ENCODE measurements around the gene MBNL1.

Gene MBNL1

DNA sequence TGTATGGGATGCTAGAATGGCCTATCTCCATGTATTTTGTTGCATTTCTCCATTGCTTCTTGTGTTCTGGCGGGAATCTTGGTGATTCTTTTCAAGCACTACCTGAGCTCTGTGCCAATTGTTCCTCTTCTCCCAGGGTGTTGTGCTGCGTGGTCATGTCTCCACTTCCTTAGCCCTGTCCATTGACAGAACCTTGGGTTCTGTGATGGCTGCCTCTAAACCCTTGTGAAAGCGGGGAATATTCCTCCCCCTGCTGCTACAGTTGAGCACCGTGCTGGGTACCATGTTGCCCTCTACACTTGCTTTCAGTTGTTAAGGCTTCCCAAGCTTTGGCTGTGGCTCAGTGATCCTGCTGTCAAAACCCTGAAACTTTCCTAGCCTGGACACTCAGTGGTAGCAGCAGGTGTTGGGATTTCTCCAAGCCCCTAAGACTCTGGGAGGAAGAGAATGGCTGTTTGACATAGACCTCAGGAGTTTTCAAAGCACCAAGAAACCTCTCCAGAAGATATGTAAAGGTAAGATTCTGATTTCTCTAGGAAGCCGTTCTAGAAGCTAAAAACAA, 69.5 kb downstream of the MBNL1 start:
- Mint-ChIP-seq H3K27me3 (no peaks in the 10 kb centered on the region), H3K36me3 (peaks cover 23% of the 10 kb centered on the region), H3K4me3 (no peak overlapping the region), H3K9me3 (ENCODE audit: low read depth) (no peaks in the 10 kb centered on the region), H3K4me1 (ENCODE audit: low read depth) (peaks cover 80% of the 10 kb centered on the region), H3K27ac (peak overlapping the region; percentile 72)

DNA sequence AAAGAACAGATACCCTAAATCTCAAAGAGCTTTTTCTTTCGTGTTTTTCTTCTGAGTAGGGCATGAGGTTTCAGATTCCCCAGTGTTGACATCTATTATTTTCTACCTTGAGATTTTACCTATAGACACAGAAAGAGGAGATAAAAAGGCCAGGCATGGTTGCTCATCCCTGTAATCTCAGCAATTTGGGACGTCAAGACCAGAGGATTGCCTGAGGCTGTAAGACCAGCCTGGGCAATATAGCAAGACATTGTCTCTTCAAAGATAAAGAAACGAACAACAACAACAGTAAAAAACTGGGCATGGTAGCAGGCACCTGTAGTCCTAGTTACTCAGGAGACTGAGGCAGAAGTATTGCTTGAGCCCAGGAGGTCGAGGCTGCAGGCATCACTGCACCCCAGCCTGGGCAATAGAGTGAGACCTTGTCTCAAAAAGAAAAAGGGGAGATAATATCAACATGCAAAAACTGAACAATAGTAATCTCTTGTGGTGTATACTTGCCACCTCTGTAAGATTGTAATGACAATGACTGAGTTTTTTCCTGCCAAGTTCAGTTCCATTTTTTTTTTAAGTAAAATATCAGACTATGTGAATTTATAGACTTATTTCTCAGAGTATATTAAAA, 71.3 kb downstream of the MBNL1 start:
- H3K4me1 Mint-ChIP-seq (ENCODE audit: low read depth): peaks cover 77% of the 10 kb centered on the region
- H3K4me3 Mint-ChIP-seq: no peak overlapping the region
- peaks cover 26% of the 10 kb centered on the region for H3K36me3 Mint-ChIP-seq
- H3K9me3 Mint-ChIP-seq (ENCODE audit: low read depth): no peaks in the 10 kb centered on the region
- H3K27ac Mint-ChIP-seq: peak overlapping the region; percentile 80
- no peaks in the 10 kb centered on the region for H3K27me3 Mint-ChIP-seq

DNA sequence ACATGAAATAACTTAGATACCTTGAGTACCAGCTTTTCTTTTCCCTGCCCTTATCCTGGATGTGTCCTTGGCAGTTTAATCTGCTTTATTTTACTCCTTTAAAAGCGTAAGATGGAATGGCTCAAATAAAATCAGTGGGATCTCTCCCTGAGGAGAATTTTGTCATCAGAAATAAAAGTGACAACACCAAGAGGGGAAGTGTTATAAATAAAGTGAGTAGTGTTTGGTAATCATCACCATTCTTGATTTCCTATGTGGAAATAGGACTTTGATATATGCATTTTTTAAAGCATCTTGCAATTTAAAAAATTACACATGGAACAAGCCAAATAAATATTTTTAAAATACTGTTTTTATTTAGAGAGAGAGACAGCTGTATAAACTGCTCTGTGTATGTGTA, 76.5 kb downstream of the MBNL1 start:
- H3K36me3 Mint-ChIP-seq: peaks cover 22% of the 10 kb centered on the region
- peak overlapping the region; percentile 84 for H3K27ac Mint-ChIP-seq
- H3K27me3 Mint-ChIP-seq: no peaks in the 10 kb centered on the region
- peaks cover 52% of the 10 kb centered on the region for H3K4me1 Mint-ChIP-seq (ENCODE audit: low read depth)
- no peaks in the 10 kb centered on the region for H3K9me3 Mint-ChIP-seq (ENCODE audit: low read depth)
- H3K4me3 Mint-ChIP-seq: no peak overlapping the region

DNA sequence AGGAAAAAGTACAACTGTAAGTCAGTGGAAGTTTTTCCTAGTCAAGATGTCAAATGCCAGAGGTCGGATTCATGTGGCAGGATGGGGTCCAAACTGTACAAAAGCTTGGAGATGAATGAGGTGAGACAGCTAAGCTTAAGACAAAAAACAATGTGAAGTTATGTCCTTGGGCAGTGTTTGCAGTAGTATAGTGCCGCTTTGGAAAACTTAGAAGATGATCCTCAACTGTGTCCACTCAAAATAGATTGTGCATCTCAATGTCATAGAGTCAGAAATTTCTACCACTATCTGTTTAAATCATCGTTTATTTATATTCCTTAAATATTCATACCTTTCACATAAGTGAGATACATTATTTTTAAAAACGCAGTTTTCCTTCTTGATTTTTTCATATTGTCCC, 77.3 kb downstream of the MBNL1 start:
- Mint-ChIP-seq H3K27me3 (no peaks in the 10 kb centered on the region), H3K36me3 (peaks cover 22% of the 10 kb centered on the region), H3K9me3 (ENCODE audit: low read depth) (no peaks in the 10 kb centered on the region), H3K27ac (peak overlapping the region; percentile 59), H3K4me3 (no peak overlapping the region), H3K4me1 (ENCODE audit: low read depth) (peaks cover 49% of the 10 kb centered on the region)

DNA sequence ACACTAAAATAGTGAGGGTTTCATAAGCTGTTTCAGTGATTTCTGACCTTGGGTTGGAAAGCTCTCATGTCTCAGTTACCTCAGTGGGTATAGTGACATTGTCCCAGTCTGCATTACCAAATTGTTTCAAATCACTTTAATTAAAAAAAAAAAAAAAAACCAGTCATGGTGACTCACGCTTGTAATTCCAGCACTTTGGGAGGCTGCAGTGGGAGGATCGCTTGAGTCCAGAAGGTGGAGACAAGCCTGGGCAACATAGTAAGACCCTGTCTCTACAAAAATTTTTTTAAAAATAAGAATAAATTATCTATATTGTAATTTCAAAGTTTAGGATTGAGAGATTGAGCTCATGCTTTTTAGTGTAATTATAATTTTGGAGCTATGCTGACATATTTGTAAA, 78.0 kb downstream of the MBNL1 start:
- no peaks in the 10 kb centered on the region for H3K9me3 Mint-ChIP-seq (ENCODE audit: low read depth)
- no peak overlapping the region for H3K27ac Mint-ChIP-seq
- H3K4me3 Mint-ChIP-seq: no peak overlapping the region
- H3K4me1 Mint-ChIP-seq (ENCODE audit: low read depth): peaks cover 49% of the 10 kb centered on the region
- no peaks in the 10 kb centered on the region for H3K27me3 Mint-ChIP-seq
- H3K36me3 Mint-ChIP-seq: peaks cover 22% of the 10 kb centered on the region

DNA sequence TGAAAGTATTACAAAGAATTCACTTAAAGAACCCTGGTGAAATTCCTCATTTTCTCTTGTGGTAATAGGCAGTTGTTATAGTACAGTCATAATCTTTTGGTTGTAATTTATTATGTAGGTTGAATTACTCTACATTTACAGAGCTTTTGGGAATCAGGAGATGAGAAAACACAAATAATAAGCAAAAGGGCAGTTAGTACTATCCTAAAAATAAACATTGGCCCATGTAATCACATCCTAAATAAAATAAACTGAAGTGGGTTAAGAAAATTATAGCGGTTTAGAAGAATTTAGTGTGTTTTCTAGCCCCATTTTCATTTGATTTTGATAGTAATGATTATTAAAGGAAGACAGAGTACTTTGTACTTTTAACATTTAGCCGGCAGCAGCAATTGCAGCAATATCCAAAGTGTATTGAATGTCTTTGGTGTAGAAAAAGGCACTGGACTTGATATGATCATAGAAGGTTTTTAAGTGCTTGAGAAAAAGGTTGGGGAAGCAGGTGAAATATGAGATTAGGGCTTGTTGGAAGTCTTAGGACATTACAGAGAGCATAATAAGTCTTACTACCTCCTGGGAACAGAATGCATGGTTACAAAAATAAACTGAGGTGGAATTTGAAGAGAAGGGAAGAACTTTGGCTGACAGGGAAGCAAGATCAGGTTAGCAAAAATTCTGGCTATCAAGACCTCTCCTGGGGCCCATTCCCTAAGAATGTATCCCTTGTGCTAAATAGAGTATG, 79.9 kb downstream of the MBNL1 start:
- Mint-ChIP-seq H3K4me1 (ENCODE audit: low read depth) (peaks cover 50% of the 10 kb centered on the region), H3K27ac (no peak overlapping the region), H3K36me3 (peaks cover 16% of the 10 kb centered on the region), H3K4me3 (no peak overlapping the region), H3K27me3 (no peaks in the 10 kb centered on the region), H3K9me3 (ENCODE audit: low read depth) (no peaks in the 10 kb centered on the region)

DNA sequence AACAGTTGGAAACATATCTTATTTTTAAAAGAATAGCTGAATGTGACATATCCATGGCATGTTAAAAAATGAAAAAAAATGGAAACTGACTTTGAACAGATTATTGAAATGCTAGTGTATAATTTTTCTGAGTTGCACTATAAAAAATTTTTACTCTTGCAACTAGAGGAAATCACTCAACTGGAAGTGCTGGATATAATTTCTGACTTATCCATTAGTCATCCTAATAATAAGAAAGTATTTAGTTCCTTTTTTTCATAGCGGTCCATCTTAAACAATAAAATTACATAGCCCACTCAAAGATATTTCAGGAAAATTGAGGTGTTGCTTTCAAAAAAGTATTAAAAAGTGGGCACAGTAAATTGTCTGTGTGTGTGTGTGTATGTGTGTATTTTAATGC, 80.7 kb downstream of the MBNL1 start:
- H3K36me3 Mint-ChIP-seq: peaks cover 20% of the 10 kb centered on the region
- no peaks in the 10 kb centered on the region for H3K27me3 Mint-ChIP-seq
- H3K9me3 Mint-ChIP-seq (ENCODE audit: low read depth): no peaks in the 10 kb centered on the region
- no peak overlapping the region for H3K4me3 Mint-ChIP-seq
- H3K27ac Mint-ChIP-seq: no peak overlapping the region
- H3K4me1 Mint-ChIP-seq (ENCODE audit: low read depth): peaks cover 50% of the 10 kb centered on the region

DNA sequence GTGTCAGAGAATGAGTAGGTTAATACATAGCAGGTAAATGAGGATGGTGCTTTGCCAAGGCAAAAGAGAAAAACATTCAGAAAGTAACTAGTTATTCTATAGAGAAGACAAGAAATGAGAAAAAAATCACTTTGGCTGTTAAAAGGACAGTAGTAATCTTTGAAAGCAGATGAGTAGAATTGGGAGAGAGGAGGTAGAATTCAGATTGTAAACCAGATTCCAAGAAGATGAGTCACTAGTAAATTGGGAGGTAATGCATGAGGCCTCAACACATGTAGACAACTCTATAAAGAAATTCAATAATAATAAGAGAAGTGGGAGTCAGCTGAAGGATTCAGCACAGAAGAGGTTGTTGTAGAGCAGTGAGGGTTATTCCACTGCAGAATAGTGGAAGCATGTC, 81.4 kb downstream of the MBNL1 start:
- Mint-ChIP-seq H3K4me1 (ENCODE audit: low read depth) (peaks cover 51% of the 10 kb centered on the region), H3K4me3 (no peak overlapping the region), H3K36me3 (peaks cover 14% of the 10 kb centered on the region), H3K27ac (no peak overlapping the region), H3K9me3 (ENCODE audit: low read depth) (no peaks in the 10 kb centered on the region), H3K27me3 (no peaks in the 10 kb centered on the region)

DNA sequence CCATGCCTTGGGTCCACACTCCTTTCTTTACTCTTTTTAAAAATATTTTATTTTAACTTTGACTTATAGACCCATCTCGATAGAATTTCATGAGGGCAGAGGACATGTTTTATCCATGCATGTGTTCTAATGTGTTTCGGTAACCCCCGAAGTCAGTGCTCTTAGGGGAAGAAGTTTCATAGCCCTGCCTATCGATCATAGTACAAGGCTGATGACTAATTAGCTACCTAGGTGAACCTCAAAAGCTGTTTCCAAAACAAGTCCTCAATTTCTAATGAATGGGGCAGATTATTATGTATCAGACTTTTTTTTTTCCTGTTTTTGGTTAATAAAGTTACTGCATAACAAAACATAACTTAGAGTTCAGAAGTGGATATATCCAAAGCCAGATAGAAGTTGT, 82.0 kb downstream of the MBNL1 start:
- Mint-ChIP-seq H3K36me3 (peaks cover 14% of the 10 kb centered on the region), H3K9me3 (ENCODE audit: low read depth) (no peaks in the 10 kb centered on the region), H3K4me3 (no peak overlapping the region), H3K27me3 (no peaks in the 10 kb centered on the region), H3K4me1 (ENCODE audit: low read depth) (peaks cover 52% of the 10 kb centered on the region), H3K27ac (peak overlapping the region; percentile 79)

DNA sequence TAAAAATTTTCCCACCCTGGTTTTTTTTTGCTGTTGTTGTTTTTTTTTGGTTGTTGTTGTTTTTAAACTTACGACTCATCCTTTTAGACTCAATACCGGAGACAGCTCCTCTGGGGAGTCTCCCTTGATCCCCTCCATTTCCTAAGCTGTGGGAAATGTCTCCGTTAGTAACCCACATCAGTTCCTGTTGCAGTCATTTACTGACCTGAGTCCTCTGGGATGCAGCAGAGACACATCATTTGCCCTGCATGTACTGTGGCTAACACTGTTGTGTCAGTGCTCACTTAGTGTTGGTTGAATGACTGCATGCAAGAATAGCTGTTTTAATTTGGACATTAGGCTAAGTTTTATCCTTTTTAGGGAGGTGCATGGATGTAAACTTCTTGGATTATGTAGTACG, 83.8 kb downstream of the MBNL1 start:
- Mint-ChIP-seq H3K36me3 (peaks cover 14% of the 10 kb centered on the region), H3K9me3 (ENCODE audit: low read depth) (no peaks in the 10 kb centered on the region), H3K4me3 (no peak overlapping the region), H3K27me3 (no peaks in the 10 kb centered on the region), H3K27ac (peak overlapping the region; percentile 75), H3K4me1 (ENCODE audit: low read depth) (peaks cover 57% of the 10 kb centered on the region)

DNA sequence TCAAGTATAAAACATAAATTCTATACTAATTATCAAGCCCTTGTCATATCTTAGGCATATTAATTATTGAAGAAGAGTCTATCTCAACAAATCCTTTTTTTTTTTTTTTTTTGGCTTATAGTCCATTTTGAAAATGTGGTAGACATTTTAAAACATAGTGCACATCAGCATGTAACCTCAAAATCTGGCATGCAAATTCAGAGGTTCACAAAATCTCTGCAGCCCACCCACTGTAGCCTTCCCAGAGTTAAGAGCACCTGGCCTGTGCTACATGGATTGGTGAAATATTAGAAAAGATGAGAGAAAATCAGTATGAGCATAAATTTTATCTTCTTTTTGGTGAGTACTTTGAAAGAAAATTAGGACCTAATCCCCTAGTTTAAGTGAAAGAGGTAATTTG, 84.8 kb downstream of the MBNL1 start:
- peak overlapping the region; percentile 68 for H3K27ac Mint-ChIP-seq
- H3K4me3 Mint-ChIP-seq: no peak overlapping the region
- H3K4me1 Mint-ChIP-seq (ENCODE audit: low read depth): peaks cover 65% of the 10 kb centered on the region
- no peaks in the 10 kb centered on the region for H3K27me3 Mint-ChIP-seq
- peaks cover 17% of the 10 kb centered on the region for H3K36me3 Mint-ChIP-seq
- H3K9me3 Mint-ChIP-seq (ENCODE audit: low read depth): no peaks in the 10 kb centered on the region

DNA sequence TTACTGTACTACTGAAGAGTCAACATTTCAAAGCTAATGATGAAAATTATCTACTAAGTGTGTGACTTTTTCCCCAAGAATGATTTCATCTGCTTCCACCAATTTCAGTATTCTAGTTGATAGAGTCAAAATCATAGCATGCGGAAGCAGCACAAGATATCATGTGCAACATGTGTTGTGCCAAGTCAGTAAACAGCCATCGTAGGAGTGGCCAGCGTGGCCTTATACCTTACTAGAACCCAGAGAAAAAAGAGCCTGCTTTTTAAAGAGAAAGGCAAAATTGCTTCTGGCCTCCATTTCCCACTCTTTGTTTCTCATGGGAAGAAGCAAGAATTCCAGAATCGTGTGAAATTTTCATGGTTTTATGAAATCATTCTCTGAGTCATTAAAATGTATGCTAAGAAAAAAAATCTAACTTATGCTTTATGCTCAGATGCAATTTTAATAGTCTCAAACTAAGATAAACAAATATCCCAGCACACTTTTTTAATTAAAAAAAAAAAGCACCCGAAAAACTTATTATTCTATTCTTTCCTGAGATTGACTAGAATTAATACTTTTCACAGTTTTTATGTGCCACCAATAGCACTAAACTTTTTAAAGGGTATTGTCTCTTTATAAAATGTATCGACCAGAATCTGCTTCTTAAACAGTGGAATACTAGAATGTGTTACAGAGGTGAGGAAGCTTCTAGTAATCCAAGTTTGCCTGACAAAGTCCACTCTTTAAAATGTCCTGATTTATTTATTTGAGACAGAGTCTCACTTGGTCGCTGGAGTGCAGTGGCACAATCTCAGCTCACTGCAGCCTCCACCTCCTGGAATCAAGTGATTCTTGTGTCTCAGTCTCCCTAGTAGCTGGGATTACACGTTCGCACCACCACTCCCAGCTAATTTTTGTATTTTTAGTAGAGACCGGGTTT, 87.3 kb downstream of the MBNL1 start:
- peak overlapping the region; percentile 61 for H3K27ac Mint-ChIP-seq
- H3K4me3 Mint-ChIP-seq: no peak overlapping the region
- H3K4me1 Mint-ChIP-seq (ENCODE audit: low read depth): peaks cover 80% of the 10 kb centered on the region
- H3K27me3 Mint-ChIP-seq: no peaks in the 10 kb centered on the region
- H3K9me3 Mint-ChIP-seq (ENCODE audit: low read depth): no peaks in the 10 kb centered on the region
- H3K36me3 Mint-ChIP-seq: peaks cover 17% of the 10 kb centered on the region

DNA sequence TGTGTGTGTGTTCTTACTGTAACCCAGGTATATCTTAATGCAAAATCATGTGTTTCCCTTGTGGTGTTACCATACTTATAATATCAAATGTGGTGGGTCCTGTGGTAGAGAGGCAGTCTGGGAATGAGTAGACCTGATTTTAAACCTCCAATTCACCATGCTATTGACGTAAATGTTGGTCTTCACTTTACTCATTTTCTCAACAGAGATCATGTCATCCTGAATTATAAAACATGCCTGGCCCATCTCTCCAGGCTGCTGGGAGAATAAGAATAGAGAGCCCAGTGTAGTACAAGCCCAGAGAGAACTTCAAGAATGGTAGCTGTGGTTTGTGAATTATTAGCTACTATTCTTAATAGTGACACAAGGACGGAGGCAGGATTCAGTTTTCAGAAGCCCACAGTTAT, 88.1 kb downstream of the MBNL1 start:
- Mint-ChIP-seq H3K9me3 (ENCODE audit: low read depth) (no peaks in the 10 kb centered on the region), H3K4me1 (ENCODE audit: low read depth) (peaks cover 83% of the 10 kb centered on the region), H3K27ac (peak overlapping the region; percentile 87), H3K36me3 (peaks cover 19% of the 10 kb centered on the region), H3K27me3 (no peaks in the 10 kb centered on the region), H3K4me3 (peak overlapping the region; percentile 32)

DNA sequence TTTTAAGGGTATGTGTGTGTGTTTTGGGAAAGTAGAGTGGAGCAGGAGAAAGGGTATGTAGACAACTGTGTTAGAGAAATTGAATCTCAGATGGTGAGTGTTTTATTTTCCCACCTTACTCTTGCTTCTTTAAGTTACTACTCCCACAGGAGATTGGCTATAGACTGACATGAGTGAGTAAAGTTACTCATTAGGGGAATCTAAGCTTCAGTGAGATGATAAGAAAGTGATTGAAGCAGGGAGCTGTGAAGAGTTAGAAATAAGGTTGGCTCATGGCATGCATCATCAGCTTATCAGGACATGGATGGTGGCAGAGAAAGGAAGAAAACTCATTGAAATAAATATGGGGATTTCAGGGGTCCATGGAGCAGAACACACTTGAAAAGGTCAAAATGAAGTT, 88.9 kb downstream of the MBNL1 start:
- no peaks in the 10 kb centered on the region for H3K9me3 Mint-ChIP-seq (ENCODE audit: low read depth)
- H3K27me3 Mint-ChIP-seq: no peaks in the 10 kb centered on the region
- H3K4me1 Mint-ChIP-seq (ENCODE audit: low read depth): peaks cover 84% of the 10 kb centered on the region
- peak overlapping the region; percentile 4 for H3K4me3 Mint-ChIP-seq
- H3K36me3 Mint-ChIP-seq: peaks cover 16% of the 10 kb centered on the region
- H3K27ac Mint-ChIP-seq: peak overlapping the region; percentile 87
